22Rv1 (cell line): Measurements from ENCODE around the gene KCNQ1.

Source experiments
- H3K27ac ChIP-seq: fragments of 450-650 bp; 2 replicates; pipeline ENCODE4 v1.5.1; 2017
- CTCF ChIP-seq: fragments of 450-650 bp; IDR thresholded peaks from 2 replicates; pipeline ENCODE4 v1.5.1; 2017; ENCODE audit warnings: mild to moderate bottlenecking
- ZFX ChIP-seq: fragments of 450-650 bp; IDR thresholded peaks from 2 replicates; pipeline ENCODE4 v1.6.1; 2017; ENCODE audit warnings: antibody characterized with exemption, borderline replicate concordance

The KCNQ1 gene

GRCh38 chr11:2526808-2527381 lies 82.1 kb downstream of the KCNQ1 start:
- H3K27ac ChIP-seq: no peak overlapping the region
- TF ChIP-seq ZFX: no peak
- TF ChIP-seq CTCF: no peak

- H3K27ac ChIP-seq: no peak overlapping the region
- TF ChIP-seq ZFX (no peak), CTCF (no peak)
Observed at GRCh38 chr11:2527621-2528291, 82.9 kb downstream of the KCNQ1 start.

GRCh38 chr11:2528301-2529050 lies 83.7 kb downstream of the KCNQ1 start:
- no peak for TF ChIP-seq ZFX
- no peak for TF ChIP-seq CTCF

GRCh38 chr11:2529173-2529572 lies 84.4 kb downstream of the KCNQ1 start:
- no peak for TF ChIP-seq ZFX
- TF ChIP-seq CTCF: no peak
- H3K27ac ChIP-seq: no peak overlapping the region

More at GRCh38 chr11:2528301-2529050, 83.7 kb downstream of the KCNQ1 start:
- no peak overlapping the region for H3K27ac ChIP-seq

GRCh38 chr11:2529636-2530035 lies 84.8 kb downstream of the KCNQ1 start:
- no peak overlapping the region for H3K27ac ChIP-seq
- no peak for TF ChIP-seq ZFX
- TF ChIP-seq CTCF: no peak

GRCh38 chr11:2530131-2530854 lies 85.5 kb downstream of the KCNQ1 start:
- H3K27ac ChIP-seq: no peak overlapping the region
- no peak for TF ChIP-seq CTCF
- no peak for TF ChIP-seq ZFX

- no peak for TF ChIP-seq ZFX
- TF ChIP-seq CTCF: no peak
- no peak overlapping the region for H3K27ac ChIP-seq
Observed at GRCh38 chr11:2530855-2531200, 86.0 kb downstream of the KCNQ1 start.
